Suprapubic skin (tissue), 4 donors: ENCODE measurements around the gene LLCFC1. TPM values are rescaled to one million over a fixed set of nuclear protein-coding genes. Genes with fewer than 3 reads are reported as not detected.
"Not testable (repeated sequence)": the region's sequence is repeated elsewhere in the genome, so short reads cannot be mapped to it uniquely, and the experiment has no call there.

Source experiments
- DNase-seq, 2 donors: peaks; one replicate each; pipeline ENCODE4 v3.0.0-alpha.2; 2019; ENCODE audit warnings: low spot score in 2 of 2
- H3K27ac ChIP-seq: fragments of 200-600 bp; sonication (generic); one replicate; pipeline ENCODE4 v1.5.1; 2019
- H3K27me3 ChIP-seq: fragments of 200-600 bp; sonication (generic); one replicate; pipeline ENCODE4 v1.5.1; 2019
- H3K36me3 ChIP-seq: fragments of 200-600 bp; sonication (generic); one replicate; pipeline ENCODE4 v1.5.1; 2019
- H3K4me1 ChIP-seq: fragments of 200-600 bp; sonication (generic); one replicate; pipeline ENCODE4 v1.5.1; 2019
- H3K4me3 ChIP-seq: fragments of 200-600 bp; sonication (generic); one replicate; pipeline ENCODE4 v1.5.1; 2019; ENCODE audit warnings: mild to moderate bottlenecking
- H3K9me3 ChIP-seq: fragments of 200-600 bp; sonication (generic); one replicate; pipeline ENCODE4 v1.5.1; 2019
- EP300 ChIP-seq: sonication (generic); formaldehyde crosslinking; IDR thresholded peaks from one replicate; pipeline ENCODE4 v1.6.1; 2017; ENCODE audit warnings: antibody characterized with exemption
- POLR2A ChIP-seq, 2 donors: fragments of 450-650 bp; IDR thresholded peaks; one replicate each; pipeline ENCODE4 v1.6.1; 2017; ENCODE audit warnings: antibody characterized with exemption in 2 of 2, mild to moderate bottlenecking in 2 of 2, moderate library complexity in 2 of 2
- POLR2AphosphoS5 ChIP-seq, 3 donors: sonication (generic); formaldehyde crosslinking; IDR thresholded peaks; one replicate each; pipeline ENCODE4 v1.6.1; 2017; ENCODE audit warnings: antibody characterized with exemption in 3 of 3
- WGBS: methylation state at CpG from one replicate; pipeline ENCODE4 v1.1.5; 2018; 5-methylcytosine and 5-hydroxymethylcytosine counted together
- total RNA-seq, 4 donors: library from RNA; depleted of rRNA; stranded (reverse); fragments of >200 nt; gene quantifications; one replicate each; pipeline ENCODE4 v1.1.0, GENCODE V29; 2016
- TF ChIP-seq, protein P1 (sequence below), 2 donors: fragments of 200-600 bp in 1 of 2; fragments of 450-650 bp in 1 of 2; sonication (generic) in 1 of 2; IDR thresholded peaks; one replicate each; pipeline ENCODE4 v1.5.1; 2016 to 2019; ENCODE audit warnings: antibody characterized with exemption in 2 of 2, mild to moderate bottlenecking in 1 of 2, moderate library complexity in 1 of 2

The LLCFC1 gene
- total RNA-seq, 4 donors from 2014 or later: not detected

DNA sequence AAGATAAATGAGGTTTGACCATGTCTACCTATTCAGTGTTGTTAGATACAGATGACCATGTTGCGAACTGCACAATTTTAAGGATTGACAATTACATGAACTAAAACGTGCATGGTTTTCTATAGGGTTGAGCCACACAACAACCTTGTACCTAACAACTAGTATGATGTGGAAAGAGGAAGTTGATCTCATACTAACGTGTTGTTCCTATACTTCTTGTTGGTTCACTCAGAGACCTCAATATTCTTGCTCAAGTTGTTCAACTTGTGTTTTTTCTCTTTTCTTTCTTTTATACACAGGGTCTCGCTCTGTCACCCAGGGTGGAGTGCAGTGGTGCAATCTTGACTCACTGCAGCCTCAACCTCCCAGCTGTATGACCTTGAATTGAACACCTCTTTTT is 28.9 kb downstream of the LLCFC1 start:
- Histone ChIP-seq H3K9me3 (no peaks in the 10 kb centered on the region), H3K27me3 (peaks cover 2% of the 10 kb centered on the region), H3K4me1 (no peaks in the 10 kb centered on the region), H3K36me3 (no peaks in the 10 kb centered on the region), H3K4me3 (no peak overlapping the region), H3K27ac (no peak overlapping the region)
- no peak for DNase-seq
- TF ChIP-seq POLR2A (IDR thresholded peaks at IDR 0.05) (no peak), POLR2AphosphoS5 (IDR thresholded peaks at IDR 0.05) (no peak), EP300 (no peak)
- TF ChIP-seq, protein P1, sequence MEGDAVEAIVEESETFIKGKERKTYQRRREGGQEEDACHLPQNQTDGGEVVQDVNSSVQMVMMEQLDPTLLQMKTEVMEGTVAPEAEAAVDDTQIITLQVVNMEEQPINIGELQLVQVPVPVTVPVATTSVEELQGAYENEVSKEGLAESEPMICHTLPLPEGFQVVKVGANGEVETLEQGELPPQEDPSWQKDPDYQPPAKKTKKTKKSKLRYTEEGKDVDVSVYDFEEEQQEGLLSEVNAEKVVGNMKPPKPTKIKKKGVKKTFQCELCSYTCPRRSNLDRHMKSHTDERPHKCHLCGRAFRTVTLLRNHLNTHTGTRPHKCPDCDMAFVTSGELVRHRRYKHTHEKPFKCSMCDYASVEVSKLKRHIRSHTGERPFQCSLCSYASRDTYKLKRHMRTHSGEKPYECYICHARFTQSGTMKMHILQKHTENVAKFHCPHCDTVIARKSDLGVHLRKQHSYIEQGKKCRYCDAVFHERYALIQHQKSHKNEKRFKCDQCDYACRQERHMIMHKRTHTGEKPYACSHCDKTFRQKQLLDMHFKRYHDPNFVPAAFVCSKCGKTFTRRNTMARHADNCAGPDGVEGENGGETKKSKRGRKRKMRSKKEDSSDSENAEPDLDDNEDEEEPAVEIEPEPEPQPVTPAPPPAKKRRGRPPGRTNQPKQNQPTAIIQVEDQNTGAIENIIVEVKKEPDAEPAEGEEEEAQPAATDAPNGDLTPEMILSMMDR (IDR thresholded peaks at IDR 0.05): no peak
- whole genome bisulfite sequencing: 84% methylated on average over 4 of the region's 4 CpGs

DNA sequence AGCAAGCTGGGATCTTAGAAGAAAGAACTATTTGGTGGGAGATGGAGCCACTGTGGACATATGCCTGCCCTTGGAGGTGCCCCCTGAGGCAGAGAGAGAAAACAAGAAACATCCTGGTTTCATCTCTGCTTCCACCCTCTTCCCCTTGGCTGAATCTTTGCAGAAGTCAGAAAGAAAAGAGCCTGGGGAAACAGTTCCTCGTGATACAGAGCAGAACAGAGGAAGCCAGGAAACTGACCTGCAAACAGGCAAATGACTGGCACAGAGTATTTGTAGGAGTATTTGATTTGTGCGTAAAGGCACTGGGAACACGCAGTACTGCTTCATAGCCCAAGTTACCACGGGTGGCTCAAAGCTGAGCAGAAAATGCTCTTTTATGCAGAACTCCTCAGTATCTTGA is 29.9 kb downstream of the LLCFC1 start:
- Histone ChIP-seq H3K27me3 (peaks cover 2% of the 10 kb centered on the region), H3K9me3 (no peaks in the 10 kb centered on the region), H3K36me3 (no peaks in the 10 kb centered on the region), H3K4me3 (no peak overlapping the region), H3K27ac (no peak overlapping the region), H3K4me1 (no peaks in the 10 kb centered on the region)
- TF ChIP-seq EP300 (no peak), POLR2A (IDR thresholded peaks at IDR 0.05) (no peak), POLR2AphosphoS5 (IDR thresholded peaks at IDR 0.05) (no peak)
- TF ChIP-seq, protein P1 (IDR thresholded peaks at IDR 0.05): no peak
- 45% methylated on average over 4 of the region's 4 CpGs for WGBS
- no peak for DNase-seq

DNA sequence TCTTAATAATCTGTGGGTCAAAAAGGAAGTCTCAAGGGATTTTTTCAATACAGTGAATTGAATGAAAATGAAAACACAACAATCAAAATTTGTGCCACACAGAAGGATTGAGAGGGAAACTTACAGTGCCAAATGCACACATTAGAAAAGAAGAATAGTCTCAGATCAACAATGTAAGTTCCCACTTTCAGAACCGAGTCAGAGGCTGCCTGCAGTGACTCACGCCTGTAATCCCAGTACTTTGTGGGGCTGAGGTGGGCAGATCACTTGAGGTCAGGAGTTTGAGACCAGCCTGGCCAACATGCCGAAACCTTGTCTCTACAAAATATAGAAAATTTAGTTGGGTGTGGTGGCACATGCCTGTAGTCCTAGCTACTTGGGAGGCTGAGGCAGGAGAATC is 35.3 kb downstream of the LLCFC1 start:
- H3K4me1 ChIP-seq: no peaks in the 10 kb centered on the region

DNA sequence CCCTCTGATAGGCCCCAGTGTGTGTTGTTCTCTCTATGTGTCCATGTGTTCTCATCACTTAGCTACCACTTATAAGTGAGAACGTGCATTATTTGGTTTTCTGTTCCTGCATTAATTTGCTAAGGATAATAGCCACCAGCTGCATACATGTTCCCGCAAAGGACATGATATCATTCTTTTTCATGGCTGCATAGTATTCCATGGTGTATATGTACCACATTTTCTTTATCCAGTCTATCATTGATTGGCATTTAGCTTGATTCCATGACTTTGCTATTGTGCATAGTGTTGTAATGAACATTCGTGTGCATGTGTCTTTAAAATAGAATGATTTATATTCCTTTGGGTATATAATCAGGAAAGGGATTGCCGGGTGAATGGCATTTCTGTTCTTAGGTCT is 39.1 kb downstream of the LLCFC1 start:
- 80% methylated on average over 4 of the region's 4 CpGs for WGBS
- not testable (repeated sequence) for H3K4me1 ChIP-seq, DNase-seq, H3K4me3 ChIP-seq, H3K27ac ChIP-seq, H3K9me3 ChIP-seq, H3K36me3 ChIP-seq, H3K27me3 ChIP-seq

More for the DNA sequence above, 35.3 kb downstream of the LLCFC1 start:
- no peak overlapping the region for H3K4me3 ChIP-seq
- TF ChIP-seq POLR2A (IDR thresholded peaks at IDR 0.05) (no peak), EP300 (no peak), POLR2AphosphoS5 (IDR thresholded peaks at IDR 0.05) (no peak)
- TF ChIP-seq, protein P1 (IDR thresholded peaks at IDR 0.05): no peak
- no peaks in the 10 kb centered on the region for H3K9me3 ChIP-seq
- WGBS: 67% methylated on average over 3 of the region's 3 CpGs
- no peak overlapping the region for H3K27ac ChIP-seq
- no peaks in the 10 kb centered on the region for H3K36me3 ChIP-seq
- no peak for DNase-seq
- H3K27me3 ChIP-seq: no peaks in the 10 kb centered on the region

DNA sequence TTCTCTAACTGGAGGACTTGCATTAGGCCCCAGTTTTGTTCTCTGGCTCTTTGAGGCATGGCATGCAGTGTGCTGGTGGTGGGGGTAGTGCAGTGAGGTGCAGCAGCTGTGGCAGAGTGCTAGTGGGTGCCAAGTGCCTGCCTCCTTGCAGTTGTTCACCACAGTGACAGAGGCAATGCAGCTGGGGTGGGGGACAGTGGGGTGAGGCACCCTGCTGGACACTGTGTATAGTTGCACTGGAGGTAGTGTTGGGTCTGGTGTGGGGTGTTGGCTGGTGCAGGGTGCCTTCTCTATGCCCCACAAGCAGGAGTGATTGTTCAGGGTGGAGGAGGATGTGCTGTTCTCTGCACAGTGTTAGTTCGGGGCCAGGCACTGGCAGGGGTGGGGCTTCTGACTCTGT is 44.5 kb downstream of the LLCFC1 start:
- no peak for DNase-seq
- no peaks in the 10 kb centered on the region for H3K4me1 ChIP-seq
- no peak overlapping the region for H3K27ac ChIP-seq
- no peaks in the 10 kb centered on the region for H3K27me3 ChIP-seq
- no peaks in the 10 kb centered on the region for H3K9me3 ChIP-seq
- no peak overlapping the region for H3K4me3 ChIP-seq
- no peaks in the 10 kb centered on the region for H3K36me3 ChIP-seq
- WGBS: 100% methylated on average over 1 of the region's 1 CpG
- TF ChIP-seq EP300 (no peak), POLR2A (IDR thresholded peaks at IDR 0.05) (no peak), POLR2AphosphoS5 (IDR thresholded peaks at IDR 0.05) (no peak)
- TF ChIP-seq, protein P1 (IDR thresholded peaks at IDR 0.05): no peak

DNA sequence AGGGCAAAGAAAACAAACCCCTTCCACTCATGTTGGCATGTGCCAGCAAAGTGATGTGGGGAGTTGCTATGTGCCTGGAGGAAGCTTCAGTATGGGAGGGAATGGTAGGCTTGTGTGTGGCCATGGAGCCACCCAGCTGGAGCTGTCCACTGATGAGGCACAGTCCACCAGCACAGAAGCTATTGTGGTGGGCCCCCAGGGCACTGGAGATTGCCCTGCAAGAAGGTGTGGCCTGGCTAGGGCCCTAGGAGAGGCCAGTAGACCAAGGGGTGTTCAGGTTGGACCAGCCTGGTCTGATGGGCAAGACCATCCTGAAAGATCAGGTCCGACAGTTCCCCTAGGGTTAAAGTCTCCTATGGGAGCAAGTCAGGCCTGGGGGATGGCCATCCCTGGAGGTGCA is 45.0 kb downstream of the LLCFC1 start:
- no peak overlapping the region for H3K27ac ChIP-seq
- no peaks in the 10 kb centered on the region for H3K9me3 ChIP-seq
- no peaks in the 10 kb centered on the region for H3K4me1 ChIP-seq
- no peak for DNase-seq
- H3K27me3 ChIP-seq: no peaks in the 10 kb centered on the region
- WGBS: no CpG with 5 or more reads among the region's 1 CpG
- TF ChIP-seq POLR2A (IDR thresholded peaks at IDR 0.05): no peak
- no peak for TF ChIP-seq POLR2AphosphoS5 (IDR thresholded peaks at IDR 0.05)
- TF ChIP-seq, protein P1 (IDR thresholded peaks at IDR 0.05): no peak
- TF ChIP-seq EP300: no peak
- no peak overlapping the region for H3K4me3 ChIP-seq
- no peaks in the 10 kb centered on the region for H3K36me3 ChIP-seq
